ENCODE data around the gene PPP1CB.

DNA sequence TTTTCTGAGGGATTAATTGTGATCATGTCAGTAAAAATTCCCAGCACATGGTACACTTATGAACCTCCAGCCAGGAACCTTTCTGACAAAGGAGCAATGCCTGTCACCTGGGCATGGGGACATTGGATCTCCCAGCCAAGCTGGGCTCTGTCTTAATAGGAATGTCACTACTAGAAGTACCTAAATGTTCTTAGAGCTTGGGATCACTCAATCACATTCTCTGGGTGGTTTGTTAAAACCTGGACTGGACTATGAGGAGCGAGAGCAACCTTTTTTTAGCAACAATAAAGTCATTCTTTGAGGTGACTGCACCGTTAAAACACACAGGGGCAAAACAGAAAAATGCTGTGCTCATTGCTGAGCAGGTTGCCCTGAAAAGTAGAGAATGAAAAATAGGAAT is 6.4 kb upstream of the PPP1CB start:
- TF ChIP-seq ZNF70 (CRISPR knock-in tag; IDR thresholded peaks at IDR 0.05) (no peak), TCF4 (CRISPR knock-in tag; IDR thresholded peaks at IDR 0.05; ENCODE audit: borderline replicate concordance) (no peak), ARNTL (CRISPR knock-in tag; IDR thresholded peaks at IDR 0.05; ENCODE audit: borderline replicate concordance, low read depth) (no peak), ISL1 (CRISPR knock-in tag; IDR thresholded peaks at IDR 0.05) (no peak), RARB (CRISPR knock-in tag; IDR thresholded peaks at IDR 0.05) (no peak), ZFP3 (CRISPR knock-in tag; IDR thresholded peaks at IDR 0.05) (no peak), ZNF565 (CRISPR knock-in tag; conservative IDR thresholded peaks at IDR 0.05; ENCODE audit: low read depth) (no peak), ZFP30 (CRISPR knock-in tag; IDR thresholded peaks at IDR 0.05) (no peak), OSR1 (CRISPR knock-in tag; IDR thresholded peaks at IDR 0.05) (no peak), PPARA (CRISPR knock-in tag; IDR thresholded peaks at IDR 0.05; ENCODE audit: borderline replicate concordance) (no peak)
- TF ChIP-seq, protein P1, sequence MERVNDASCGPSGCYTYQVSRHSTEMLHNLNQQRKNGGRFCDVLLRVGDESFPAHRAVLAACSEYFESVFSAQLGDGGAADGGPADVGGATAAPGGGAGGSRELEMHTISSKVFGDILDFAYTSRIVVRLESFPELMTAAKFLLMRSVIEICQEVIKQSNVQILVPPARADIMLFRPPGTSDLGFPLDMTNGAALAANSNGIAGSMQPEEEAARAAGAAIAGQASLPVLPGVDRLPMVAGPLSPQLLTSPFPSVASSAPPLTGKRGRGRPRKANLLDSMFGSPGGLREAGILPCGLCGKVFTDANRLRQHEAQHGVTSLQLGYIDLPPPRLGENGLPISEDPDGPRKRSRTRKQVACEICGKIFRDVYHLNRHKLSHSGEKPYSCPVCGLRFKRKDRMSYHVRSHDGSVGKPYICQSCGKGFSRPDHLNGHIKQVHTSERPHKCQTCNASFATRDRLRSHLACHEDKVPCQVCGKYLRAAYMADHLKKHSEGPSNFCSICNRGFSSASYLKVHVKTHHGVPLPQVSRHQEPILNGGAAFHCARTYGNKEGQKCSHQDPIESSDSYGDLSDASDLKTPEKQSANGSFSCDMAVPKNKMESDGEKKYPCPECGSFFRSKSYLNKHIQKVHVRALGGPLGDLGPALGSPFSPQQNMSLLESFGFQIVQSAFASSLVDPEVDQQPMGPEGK (CRISPR knock-in tag; IDR thresholded peaks at IDR 0.05; ENCODE audit: borderline replicate concordance) = no peak
- TF ChIP-seq, protein P2, sequence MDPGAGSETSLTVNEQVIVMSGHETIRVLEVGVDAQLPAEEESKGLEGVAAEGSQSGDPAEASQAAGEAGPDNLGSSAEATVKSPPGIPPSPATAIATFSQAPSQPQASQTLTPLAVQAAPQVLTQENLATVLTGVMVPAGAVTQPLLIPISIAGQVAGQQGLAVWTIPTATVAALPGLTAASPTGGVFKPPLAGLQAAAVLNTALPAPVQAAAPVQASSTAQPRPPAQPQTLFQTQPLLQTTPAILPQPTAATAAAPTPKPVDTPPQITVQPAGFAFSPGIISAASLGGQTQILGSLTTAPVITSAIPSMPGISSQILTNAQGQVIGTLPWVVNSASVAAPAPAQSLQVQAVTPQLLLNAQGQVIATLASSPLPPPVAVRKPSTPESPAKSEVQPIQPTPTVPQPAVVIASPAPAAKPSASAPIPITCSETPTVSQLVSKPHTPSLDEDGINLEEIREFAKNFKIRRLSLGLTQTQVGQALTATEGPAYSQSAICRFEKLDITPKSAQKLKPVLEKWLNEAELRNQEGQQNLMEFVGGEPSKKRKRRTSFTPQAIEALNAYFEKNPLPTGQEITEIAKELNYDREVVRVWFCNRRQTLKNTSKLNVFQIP (CRISPR knock-in tag; IDR thresholded peaks at IDR 0.05; ENCODE audit: borderline replicate concordance, low read depth) = no peak
- TF ChIP-seq, protein P3, sequence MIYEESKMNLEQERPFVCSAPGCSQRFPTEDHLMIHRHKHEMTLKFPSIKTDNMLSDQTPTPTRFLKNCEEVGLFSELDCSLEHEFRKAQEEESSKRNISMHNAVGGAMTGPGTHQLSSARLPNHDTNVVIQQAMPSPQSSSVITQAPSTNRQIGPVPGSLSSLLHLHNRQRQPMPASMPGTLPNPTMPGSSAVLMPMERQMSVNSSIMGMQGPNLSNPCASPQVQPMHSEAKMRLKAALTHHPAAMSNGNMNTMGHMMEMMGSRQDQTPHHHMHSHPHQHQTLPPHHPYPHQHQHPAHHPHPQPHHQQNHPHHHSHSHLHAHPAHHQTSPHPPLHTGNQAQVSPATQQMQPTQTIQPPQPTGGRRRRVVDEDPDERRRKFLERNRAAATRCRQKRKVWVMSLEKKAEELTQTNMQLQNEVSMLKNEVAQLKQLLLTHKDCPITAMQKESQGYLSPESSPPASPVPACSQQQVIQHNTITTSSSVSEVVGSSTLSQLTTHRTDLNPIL (CRISPR knock-in tag; IDR thresholded peaks at IDR 0.05; ENCODE audit: low read depth) = no peak

Data from SK-N-SH treated with all-trans-retinoic acid at 6 μM for 48 hours (cell line).